Type B pancreatic cell (in vitro differentiated cells): Measurements from ENCODE around the gene THBS1. TPM values are rescaled to one million over a fixed set of nuclear protein-coding genes. Genes with fewer than 3 reads are reported as not detected.

ENCODE experiments used
- DNase-seq: peaks from one replicate; pipeline ENCODE4 v3.0.0; 2021; ENCODE audit warnings: mixed read lengths; ENCODE audit not compliant: unreplicated experiment; ENCODE audit errors: extremely low spot score
- H3K27ac Mint-ChIP-seq: 2 replicates; pipeline ENCODE4 v1.8.0; 2021; ENCODE audit warnings: mild to moderate bottlenecking, mixed read lengths
- H3K27me3 Mint-ChIP-seq: 2 replicates; pipeline ENCODE4 v1.8.0; 2021; ENCODE audit warnings: mixed read lengths
- H3K36me3 Mint-ChIP-seq: 2 replicates; pipeline ENCODE4 v1.8.0; 2021; ENCODE audit warnings: mixed read lengths
- H3K4me1 Mint-ChIP-seq: one replicate; pipeline ENCODE4 v1.8.0; 2021; ENCODE audit warnings: mixed read lengths; ENCODE audit not compliant: unreplicated experiment
- H3K4me3 Mint-ChIP-seq: 2 replicates; pipeline ENCODE4 v1.8.0; 2021; ENCODE audit warnings: mild to moderate bottlenecking, mixed read lengths
- H3K9me3 Mint-ChIP-seq: 2 replicates; pipeline ENCODE4 v1.8.0; 2021; ENCODE audit warnings: mixed read lengths
- total RNA-seq: library from RNA; stranded (reverse); gene quantifications from 2 replicates; pipeline ENCODE4 v1.2.1, GENCODE V29; 2021; ENCODE audit warnings: low replicate concordance
- TF ChIP-seq, protein P1 (sequence below): fragments of 200-600 bp; sonication (generic); conservative IDR thresholded peaks from 2 replicates; pipeline ENCODE4 v1.5.0; 2021; ENCODE audit warnings: antibody characterized with exemption, mild to moderate bottlenecking

The THBS1 gene
- total RNA-seq, 1 donor from 2014 or later: 137 TPM

DNA sequence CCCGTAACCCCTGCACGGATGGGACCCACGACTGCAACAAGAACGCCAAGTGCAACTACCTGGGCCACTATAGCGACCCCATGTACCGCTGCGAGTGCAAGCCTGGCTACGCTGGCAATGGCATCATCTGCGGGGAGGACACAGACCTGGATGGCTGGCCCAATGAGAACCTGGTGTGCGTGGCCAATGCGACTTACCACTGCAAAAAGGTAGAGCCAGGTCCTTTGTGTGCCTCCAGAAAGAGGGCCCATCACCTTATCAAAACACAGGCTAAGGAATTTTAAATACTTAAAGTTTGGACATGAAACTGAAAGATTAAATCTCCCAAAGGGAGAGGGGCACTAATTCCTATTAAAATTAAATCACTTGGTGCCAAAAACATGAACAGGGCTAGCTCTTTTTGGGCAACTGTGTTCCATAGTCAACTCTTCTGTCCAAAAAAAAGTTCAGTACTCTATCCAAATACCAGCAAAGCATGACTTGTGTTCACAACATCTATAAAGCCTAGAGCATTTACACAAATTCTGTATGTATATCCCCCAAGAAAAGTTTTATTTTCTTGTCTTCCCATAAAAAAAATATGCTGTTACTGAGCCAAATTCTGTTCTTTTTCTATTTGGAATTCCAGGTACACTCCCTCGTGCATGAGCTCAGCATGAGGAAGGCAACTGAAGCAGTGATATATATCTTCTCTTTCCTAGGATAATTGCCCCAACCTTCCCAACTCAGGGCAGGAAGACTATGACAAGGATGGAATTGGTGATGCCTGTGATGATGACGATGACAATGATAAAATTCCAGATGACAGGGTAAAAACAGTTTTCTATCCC lies 9.2 kb downstream of the THBS1 start:
- Mint-ChIP-seq H3K4me3 (no peak overlapping the region), H3K4me1 (peaks cover 13% of the 10 kb centered on the region), H3K27me3 (no peaks in the 10 kb centered on the region), H3K9me3 (no peaks in the 10 kb centered on the region), H3K36me3 (peaks cover 42% of the 10 kb centered on the region), H3K27ac (no peak overlapping the region)
- DNase-seq: no peak
- TF ChIP-seq, protein P1, sequence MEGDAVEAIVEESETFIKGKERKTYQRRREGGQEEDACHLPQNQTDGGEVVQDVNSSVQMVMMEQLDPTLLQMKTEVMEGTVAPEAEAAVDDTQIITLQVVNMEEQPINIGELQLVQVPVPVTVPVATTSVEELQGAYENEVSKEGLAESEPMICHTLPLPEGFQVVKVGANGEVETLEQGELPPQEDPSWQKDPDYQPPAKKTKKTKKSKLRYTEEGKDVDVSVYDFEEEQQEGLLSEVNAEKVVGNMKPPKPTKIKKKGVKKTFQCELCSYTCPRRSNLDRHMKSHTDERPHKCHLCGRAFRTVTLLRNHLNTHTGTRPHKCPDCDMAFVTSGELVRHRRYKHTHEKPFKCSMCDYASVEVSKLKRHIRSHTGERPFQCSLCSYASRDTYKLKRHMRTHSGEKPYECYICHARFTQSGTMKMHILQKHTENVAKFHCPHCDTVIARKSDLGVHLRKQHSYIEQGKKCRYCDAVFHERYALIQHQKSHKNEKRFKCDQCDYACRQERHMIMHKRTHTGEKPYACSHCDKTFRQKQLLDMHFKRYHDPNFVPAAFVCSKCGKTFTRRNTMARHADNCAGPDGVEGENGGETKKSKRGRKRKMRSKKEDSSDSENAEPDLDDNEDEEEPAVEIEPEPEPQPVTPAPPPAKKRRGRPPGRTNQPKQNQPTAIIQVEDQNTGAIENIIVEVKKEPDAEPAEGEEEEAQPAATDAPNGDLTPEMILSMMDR: no peak

DNA sequence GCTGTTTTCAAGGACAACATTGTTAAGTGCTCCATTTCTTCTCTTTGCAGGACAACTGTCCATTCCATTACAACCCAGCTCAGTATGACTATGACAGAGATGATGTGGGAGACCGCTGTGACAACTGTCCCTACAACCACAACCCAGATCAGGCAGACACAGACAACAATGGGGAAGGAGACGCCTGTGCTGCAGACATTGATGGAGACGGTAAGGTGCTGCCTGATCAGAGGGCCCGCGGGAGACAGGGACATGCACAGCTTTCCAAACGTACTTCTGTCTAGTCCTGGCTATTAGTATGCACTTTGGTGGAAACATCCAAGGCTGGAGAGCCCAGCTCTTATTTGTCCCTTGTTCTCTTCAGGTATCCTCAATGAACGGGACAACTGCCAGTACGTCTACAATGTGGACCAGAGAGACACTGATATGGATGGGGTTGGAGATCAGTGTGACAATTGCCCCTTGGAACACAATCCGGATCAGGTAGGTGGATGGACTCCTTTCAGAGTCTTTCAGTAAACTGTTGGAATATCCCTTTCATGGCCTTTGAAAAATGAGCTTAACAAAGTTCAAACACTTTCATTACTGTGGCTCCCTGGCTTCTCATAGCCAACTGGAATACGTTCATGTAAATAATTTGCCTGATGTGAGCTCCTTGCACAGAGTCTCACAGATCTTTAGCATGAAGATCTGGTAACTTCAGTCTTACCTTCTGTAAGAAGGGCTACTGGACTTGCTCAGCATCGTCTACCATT lies 10.4 kb downstream of the THBS1 start:
- Mint-ChIP-seq H3K4me1 (peaks cover 9% of the 10 kb centered on the region), H3K36me3 (peaks cover 35% of the 10 kb centered on the region), H3K9me3 (no peaks in the 10 kb centered on the region), H3K4me3 (no peak overlapping the region), H3K27me3 (no peaks in the 10 kb centered on the region), H3K27ac (no peak overlapping the region)
- TF ChIP-seq, protein P1: no peak
- DNase-seq: no peak

DNA sequence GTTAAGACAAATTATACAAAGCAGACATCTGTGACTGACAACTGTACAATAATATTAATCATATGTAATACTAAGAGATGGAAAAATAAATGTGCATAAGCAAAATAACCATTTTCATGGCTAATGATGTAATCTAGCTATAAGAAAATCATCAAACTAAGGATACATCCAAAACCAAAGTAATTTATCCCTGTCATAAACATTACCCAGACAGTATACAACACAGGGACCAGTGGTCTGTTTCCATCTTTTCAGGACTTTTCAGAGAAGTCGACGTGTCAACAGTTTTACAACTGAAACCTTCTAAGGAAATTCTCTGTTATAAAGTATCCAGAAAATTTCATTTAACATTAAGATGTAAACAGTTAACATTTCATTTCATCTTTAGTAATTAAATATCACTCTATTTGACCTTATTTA lies 11.0 kb downstream of the THBS1 start:
- DNase-seq: no peak
- no peak overlapping the region for H3K27ac Mint-ChIP-seq
- no peaks in the 10 kb centered on the region for H3K27me3 Mint-ChIP-seq
- H3K9me3 Mint-ChIP-seq: no peaks in the 10 kb centered on the region
- peaks cover 37% of the 10 kb centered on the region for H3K36me3 Mint-ChIP-seq
- H3K4me3 Mint-ChIP-seq: no peak overlapping the region
- TF ChIP-seq, protein P1: no peak
- peaks cover 7% of the 10 kb centered on the region for H3K4me1 Mint-ChIP-seq

DNA sequence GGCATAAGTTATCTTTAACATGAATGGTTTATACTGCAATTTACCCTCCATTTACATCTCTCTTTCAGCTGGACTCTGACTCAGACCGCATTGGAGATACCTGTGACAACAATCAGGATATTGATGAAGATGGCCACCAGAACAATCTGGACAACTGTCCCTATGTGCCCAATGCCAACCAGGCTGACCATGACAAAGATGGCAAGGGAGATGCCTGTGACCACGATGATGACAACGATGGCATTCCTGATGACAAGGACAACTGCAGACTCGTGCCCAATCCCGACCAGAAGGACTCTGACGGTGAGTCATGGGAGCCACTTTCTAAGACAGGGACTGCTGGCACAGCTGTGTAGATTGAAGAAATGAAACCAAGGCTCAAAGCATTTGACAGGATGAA lies 11.6 kb downstream of the THBS1 start:
- TF ChIP-seq, protein P1: no peak
- peaks cover 6% of the 10 kb centered on the region for H3K4me1 Mint-ChIP-seq
- peaks cover 37% of the 10 kb centered on the region for H3K36me3 Mint-ChIP-seq
- no peak for DNase-seq
- H3K9me3 Mint-ChIP-seq: no peaks in the 10 kb centered on the region
- no peak overlapping the region for H3K27ac Mint-ChIP-seq
- H3K4me3 Mint-ChIP-seq: no peak overlapping the region
- H3K27me3 Mint-ChIP-seq: no peaks in the 10 kb centered on the region

DNA sequence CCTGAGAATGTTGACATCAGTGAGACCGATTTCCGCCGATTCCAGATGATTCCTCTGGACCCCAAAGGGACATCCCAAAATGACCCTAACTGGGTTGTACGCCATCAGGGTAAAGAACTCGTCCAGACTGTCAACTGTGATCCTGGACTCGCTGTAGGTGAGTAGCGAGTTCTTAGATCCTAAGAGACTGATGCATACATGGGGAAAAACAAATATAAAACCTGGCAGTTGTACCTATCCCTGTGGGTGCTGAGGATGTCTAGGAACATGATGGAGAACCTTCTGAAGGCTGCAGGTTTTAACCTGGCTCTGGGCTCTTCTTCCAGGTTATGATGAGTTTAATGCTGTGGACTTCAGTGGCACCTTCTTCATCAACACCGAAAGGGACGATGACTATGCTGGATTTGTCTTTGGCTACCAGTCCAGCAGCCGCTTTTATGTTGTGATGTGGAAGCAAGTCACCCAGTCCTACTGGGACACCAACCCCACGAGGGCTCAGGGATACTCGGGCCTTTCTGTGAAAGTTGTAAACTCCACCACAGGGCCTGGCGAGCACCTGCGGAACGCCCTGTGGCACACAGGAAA lies 12.3 kb downstream of the THBS1 start:
- TF ChIP-seq, protein P1: no peak
- no peak for DNase-seq
- H3K27me3 Mint-ChIP-seq: no peaks in the 10 kb centered on the region
- H3K4me3 Mint-ChIP-seq: no peak overlapping the region
- H3K36me3 Mint-ChIP-seq: peaks cover 37% of the 10 kb centered on the region
- peaks cover 6% of the 10 kb centered on the region for H3K4me1 Mint-ChIP-seq
- no peaks in the 10 kb centered on the region for H3K9me3 Mint-ChIP-seq
- no peak overlapping the region for H3K27ac Mint-ChIP-seq
